T-helper 1 cell (primary cell): Measurements from ENCODE around the gene ELOA.
A peak's percentile ranks its signal among the peaks of the same experiment; 100 is the strongest.
"Not testable (repeated sequence)": the region's sequence is repeated elsewhere in the genome, so short reads cannot be mapped to it uniquely, and the experiment has no call there.

ENCODE experiments used
- DNase-seq, 5 donors: peaks; one replicate each; pipeline ENCODE4 v3.0.0-alpha.2; 2012 to 2020

Gene ELOA

DNA sequence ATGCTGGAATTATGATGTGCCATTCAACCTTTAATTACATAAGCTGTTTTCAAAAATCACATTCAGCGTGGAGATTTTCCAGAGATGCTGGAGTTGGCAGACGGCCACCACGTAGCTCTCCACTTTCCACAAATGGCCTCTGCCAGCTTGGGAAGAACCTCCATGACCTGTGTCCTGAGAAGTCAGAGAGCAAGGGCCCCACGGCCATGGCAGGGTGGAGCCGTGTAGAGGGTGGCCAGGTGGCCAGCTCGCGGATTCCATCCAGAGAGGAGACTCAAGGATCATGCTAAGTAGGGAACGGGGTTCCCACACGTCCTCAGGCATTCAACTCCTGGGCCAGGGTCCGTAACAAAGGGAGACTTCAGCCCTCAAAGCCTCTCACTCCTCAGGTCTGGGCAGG, 58.6 kb downstream of the ELOA start:
- DNase-seq: no peak

DNA sequence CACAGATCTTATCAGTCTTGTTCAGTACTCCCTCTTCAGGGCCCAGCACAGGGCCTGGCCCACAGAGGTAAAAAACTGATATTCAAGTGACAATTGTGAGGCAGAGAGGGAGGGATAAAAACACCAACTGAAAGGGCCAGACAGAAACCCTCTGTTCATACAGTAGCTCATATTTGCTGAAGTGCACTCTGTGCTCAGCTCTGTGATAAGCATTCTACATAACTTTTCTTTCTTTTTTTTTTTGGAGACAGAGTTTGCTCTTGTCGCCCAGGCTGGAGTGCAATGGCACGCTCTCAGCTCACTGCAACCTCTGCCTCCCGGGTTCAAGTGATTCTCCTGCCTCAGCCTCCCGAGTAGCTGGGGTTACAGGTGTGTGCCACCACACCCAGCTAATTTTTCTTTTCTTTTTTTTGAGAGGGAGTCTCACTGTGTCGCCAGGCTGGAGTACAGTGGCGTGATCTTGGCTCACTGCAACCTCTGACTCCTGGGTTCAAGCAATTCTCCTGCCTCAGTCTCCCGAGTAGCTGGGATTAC, 59.6 kb downstream of the ELOA start:
- not testable (repeated sequence) for DNase-seq

DNA sequence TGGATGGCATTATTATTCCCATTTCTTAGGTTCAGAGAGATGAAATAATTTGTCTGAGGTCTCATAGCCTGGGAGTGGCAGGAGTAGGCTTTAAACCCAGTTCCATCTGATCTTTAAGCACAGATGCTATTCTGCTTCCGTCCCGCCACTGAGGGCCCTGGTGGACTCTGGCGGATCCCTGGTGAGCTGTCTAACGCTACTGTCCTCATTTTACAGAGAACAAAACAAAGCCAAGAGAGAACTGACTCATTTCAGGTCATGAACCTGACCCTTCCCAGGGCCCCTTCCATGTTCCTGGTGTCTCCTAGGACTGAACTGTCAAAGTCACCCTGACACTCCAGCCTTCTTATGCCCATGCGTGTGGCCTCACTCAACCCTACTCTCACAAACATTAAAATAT, 60.4 kb downstream of the ELOA start:
- no peak for DNase-seq

DNA sequence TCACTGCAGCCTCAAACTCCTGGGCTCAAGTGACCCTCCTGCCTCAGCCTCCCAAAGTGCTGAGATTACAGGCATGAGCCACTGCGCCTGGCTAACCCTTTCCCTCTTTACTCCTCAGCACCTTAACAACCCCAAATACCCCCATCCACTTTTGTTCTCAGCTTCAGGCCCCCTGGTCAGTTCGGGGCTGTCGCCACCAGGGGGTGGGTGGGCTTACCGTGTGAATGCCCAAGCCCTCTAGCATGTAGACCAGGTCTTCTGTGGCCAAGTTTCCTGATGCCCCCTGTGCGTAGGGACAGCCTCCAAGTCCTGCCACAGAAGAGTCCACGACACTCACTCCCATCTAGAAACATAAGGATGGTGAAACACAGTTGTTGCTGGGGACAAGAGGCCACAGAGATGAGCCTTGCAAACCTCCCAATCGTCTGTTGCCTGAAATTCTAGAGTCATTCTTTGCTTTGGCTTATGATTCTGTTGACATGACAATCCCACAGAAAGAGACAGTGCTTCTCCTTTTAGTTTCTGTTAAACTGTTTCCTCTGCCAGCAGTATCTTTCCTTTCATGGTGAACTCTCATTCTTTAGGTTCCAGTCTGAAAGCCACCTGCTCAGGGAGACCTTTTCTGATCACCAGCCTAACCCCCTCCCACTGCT, 61.0 kb downstream of the ELOA start:
- DNase-seq: no peak

DNA sequence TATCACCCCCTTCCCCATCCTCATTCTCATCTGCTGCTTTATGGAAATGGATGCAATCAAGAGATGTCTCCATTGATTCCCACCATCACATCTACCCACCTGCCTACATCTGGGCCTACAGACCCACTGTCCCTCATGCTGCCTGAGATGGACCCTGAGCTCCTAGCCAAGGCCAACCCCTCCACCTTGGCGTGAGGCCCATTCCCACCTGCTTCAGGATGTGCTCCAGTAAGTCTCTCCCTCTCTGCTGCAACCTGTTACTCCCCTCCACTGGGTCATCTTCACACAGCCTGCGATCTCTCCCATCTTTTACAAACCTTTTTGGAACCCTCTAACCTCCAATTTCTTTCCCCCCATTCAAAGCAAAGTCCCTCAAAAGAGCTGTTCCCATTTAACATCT, 61.8 kb downstream of the ELOA start:
- no peak for DNase-seq

DNA sequence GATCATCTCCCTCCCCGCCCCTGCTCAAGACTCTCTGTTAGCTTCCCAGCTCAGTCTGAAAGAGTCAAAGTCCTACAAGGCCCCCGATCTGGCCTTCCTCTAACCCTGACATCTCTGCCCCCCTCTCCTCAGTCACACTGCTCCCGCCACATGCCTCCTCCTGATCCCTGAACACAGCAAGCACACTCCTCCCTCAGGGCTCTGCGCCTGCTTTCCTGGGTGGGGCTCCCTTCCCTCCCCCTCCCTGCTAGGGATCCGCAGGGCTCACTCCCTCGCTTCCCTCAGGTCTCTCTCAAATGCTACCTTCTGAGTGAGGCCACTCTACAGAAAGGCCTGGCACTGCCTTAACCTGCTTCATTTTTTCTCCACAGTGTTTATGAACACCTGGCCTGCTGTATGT, 63.0 kb downstream of the ELOA start:
- no peak for DNase-seq

DNA sequence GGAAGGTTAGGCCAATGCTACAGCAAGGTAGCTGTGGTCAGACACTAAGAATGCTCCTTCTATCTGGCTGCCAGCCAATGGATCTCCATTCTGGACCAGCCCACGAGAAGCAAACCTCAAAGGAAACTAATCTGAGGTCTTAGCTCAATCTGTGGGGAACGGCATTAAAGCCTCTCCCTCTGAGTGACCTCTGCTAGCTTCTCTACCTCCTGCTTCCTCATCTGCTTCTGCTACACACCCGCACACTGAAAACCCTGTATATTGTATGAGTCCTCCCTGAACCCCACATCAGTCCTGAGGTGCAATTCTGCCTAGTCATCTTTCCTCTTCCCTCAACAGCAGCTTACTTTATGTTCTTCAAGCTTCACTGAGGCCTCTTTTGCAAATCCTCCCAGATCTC, 64.2 kb downstream of the ELOA start:
- no peak for DNase-seq

DNA sequence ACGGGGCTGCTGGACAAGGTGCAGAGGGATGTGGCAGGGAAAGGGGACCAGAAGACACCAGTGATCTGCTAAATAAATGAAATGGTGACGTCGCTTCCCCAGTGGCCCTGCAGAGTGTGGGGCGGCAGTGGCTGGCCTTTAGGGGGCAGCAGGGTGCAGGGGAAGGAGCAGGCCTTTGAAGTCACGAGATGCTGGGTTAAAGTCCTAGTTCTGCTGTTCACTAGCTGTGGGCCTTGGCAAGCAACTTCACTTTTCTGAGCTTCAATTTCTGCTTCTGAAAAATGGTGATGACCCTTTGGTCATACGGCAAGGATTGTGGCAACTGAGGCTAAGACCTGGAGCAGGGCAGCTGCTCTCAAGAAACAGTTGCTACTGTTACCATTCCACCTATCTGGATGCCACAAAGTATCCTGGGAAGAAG, 66.5 kb downstream of the ELOA start:
- peak; percentile 62 to 81 (median 74) for DNase-seq

DNA sequence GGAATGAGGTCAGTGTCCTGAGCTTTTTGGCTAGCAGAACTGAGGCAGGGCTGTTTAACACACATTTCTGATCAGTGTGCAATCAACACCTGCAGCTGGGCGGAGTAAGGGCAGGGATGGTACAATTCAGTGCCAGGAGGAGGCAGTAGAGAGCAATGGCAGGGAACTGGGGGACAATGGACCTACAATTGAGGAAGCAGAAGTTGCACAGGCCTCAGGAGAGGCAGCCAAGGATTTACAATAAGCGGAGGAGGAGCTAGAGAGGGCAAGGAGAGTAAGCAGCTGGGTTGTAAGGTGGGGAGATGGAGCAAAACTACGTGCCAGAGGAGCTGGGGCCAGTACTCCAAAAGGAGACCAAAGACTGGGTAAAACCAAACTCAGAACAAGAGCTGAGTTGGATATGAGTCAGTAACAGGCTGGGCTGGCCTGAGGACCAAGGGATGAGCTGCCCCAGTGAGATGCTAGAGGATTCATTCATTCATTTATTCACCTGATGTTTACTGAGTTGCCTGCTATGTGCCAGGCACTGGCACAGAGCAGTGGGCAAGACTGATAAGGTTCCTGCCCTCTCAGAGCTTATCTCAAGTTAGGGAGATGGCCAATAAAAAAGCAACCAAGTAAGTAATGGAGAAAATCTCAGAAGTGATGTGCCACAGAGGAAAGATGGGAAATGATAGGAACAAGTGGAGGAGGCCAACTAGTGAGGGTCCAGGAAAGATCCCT, 67.7 kb downstream of the ELOA start:
- peak in 3 of 5 donors; percentile 37 to 43 (median 39) for DNase-seq
